K562 (cell line): Measurements from ENCODE around the gene RNF44. TPM values are rescaled to one million over a fixed set of nuclear protein-coding genes. Genes with fewer than 3 reads are reported as not detected.

Source experiments
- CHD7 ChIP-seq: fragments of 200-600 bp; sonication (generic); IDR thresholded peaks from one replicate; pipeline ENCODE4 v1.6.1; 2012; ENCODE audit warnings: mild to moderate bottlenecking, low read depth, low read length, inconsistent platforms
- GABPB1 ChIP-seq: sonication (generic); formaldehyde crosslinking; IDR thresholded peaks from 2 replicates; pipeline ENCODE4 v1.8.0; 2022; ENCODE audit warnings: mild to moderate bottlenecking, missing genetic modification reagents
- MLLT1 ChIP-seq, 2 experiments: fragments of 450-650 bp; IDR thresholded peaks; 2 replicates each; pipeline ENCODE4 v1.6.1; 2016
- NR2F6 ChIP-seq: fragments of 450-650 bp; formaldehyde crosslinking; IDR thresholded peaks from 2 replicates; pipeline ENCODE4 v1.4.0; 2020; ENCODE audit warnings: mild to moderate bottlenecking
- POLR2AphosphoS2 ChIP-seq: IDR thresholded peaks from 2 replicates; pipeline ENCODE4 v1.6.1; 2012; ENCODE audit warnings: low read length, improper control_type of control experiment
- POLR3G ChIP-seq: IDR thresholded peaks from 2 replicates; pipeline ENCODE4 v1.6.1; 2011; ENCODE audit not compliant: insufficient read length, insufficient replicate concordance; ENCODE audit errors: extremely low read depth
- SMARCA4 ChIP-seq: fragments of 450-650 bp; IDR thresholded peaks from 2 replicates; pipeline ENCODE4 v1.6.1; 2016
- ZNF668 ChIP-seq: fragments of 250-450 bp; sonication (Bioruptor Pico); IDR thresholded peaks from 2 replicates; pipeline ENCODE4 v1.8.0; 2022; ENCODE audit warnings: mild to moderate bottlenecking, inconsistent platforms
- polyA plus RNA-seq, 8 experiments: library from polyadenylated mRNA; depleted of rRNA in 4 of 8; stranded (reverse) in 5 of 8; unstranded in 3 of 8; fragments of >200 nt; fragmentation: Nextera tagmentation in 2 of 8; fragmentation: Illumina TruSeq in 1 of 8; extraction: Ambion mirVana in 2 of 8; extraction: Trizol in 1 of 8; gene quantifications; 2 replicates each; pipeline versions ENCODE4 v1.2.1 to v1.2.3, GENCODE V29; 2011 to 2014; ENCODE audit warnings: inconsistent platforms in 1 of 8, missing spikeins in 1 of 8
- total RNA-seq, 7 experiments: library from RNA; depleted of rRNA in 6 of 7; stranded (reverse); fragments of >200 nt in 6 of 7; fragmentation: Illumina TruSeq in 2 of 7; extraction: Trizol in 2 of 7; gene quantifications; 2 replicates each; pipeline versions ENCODE4 v1.2.1 to v1.2.3, GENCODE V29; 2011 to 2021; ENCODE audit warnings: low replicate concordance in 1 of 7

The RNF44 gene
- total and polyA plus RNA-seq, 9 of the 15 experiments (the other 6 are each of a cell fraction or from before 2014, with no cell fraction given), result 1.6 to 82.6 (median 7.4) TPM

- TF ChIP-seq ZNF668 (CRISPR knock-in tag) (no peak), CHD7 (no peak), MLLT1 (IDR thresholded peaks at IDR 0.05) (no peak), POLR2AphosphoS2 (no peak), NR2F6 (CRISPR knock-in tag) (no peak), POLR3G (no peak), SMARCA4 (no peak), GABPB1 (CRISPR knock-in tag) (no peak)
These were observed 10.6 kb upstream of the RNF44 start (continued) for GRCh38 chr5:176547802-176548201.
